ENCODE results near the gene PAGE2B. TPM values are rescaled to one million over a fixed set of nuclear protein-coding genes. Genes with fewer than 3 reads are reported as not detected.

The PAGE2B gene, protein sequence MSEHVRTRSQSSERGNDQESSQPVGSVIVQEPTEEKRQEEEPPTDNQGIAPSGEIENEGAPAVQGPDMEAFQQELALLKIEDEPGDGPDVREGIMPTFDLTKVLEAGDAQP
- not detected for total RNA-seq

DNA sequence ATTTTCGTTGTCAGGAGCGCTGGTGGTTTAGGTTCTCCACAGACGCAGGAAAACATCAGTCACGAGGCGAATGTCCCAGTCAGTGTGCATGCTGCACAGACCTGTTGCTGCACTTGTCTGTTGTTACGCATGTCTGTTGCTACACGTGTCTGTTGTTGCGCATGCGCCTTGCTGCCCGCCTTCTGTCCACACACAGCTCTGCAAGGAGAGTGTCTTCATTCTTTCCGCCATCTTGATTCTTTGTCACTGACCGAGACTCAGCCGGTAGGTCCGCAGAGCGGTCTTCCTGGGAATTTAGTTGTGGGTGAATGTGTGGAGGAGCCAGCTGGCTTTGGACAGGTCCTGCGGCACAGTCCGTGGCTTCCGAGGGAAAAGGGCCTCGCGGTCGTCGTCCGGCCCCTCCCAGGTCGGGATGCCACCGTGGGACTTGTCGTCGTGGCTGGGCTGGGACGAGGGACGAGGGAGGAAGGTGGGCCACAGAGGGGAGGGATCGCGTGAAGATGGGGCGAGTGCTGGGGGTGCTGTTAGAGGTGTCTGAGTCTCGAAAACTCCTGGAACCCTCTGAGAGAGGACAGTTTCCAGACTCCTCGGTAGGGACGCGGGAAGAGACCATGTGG lies at the start of gene PAGE2B:
Gene PAGE2B, plus strand, starts transcription at position 180 of the 617 bp plus-strand sequence. CDS start 1,012 bp downstream, outside the sequence.
- Histone ChIP-seq H3K4me3 (no peak within 1 kb of the TSS), H3K27ac (no peak within 1 kb of the TSS)
- WGBS, 2 donors = 80 to 91% methylated on average over 19 to 25 of the region's 36 CpGs

DNA sequence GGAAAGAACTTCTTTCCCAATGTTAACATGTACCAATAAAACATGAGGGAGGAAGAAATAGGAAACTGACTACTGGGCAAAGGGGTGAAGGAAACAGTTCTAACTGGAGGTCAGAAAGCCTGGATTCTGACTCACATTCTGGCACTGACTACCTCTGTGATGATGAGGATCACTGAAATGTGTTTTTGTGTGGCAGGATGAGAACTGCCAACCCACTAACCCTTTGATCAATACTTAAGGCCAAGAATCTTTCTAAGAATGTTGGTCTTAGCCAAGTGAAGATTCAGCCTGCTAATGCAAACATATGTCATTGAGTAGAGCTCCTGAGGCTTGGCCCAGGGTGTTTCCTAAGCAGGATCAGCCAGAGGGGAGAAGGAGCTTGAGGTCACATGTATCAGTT lies 48.7 kb upstream of the PAGE2B start:
- intact Hi-C loops (cut with DNase I) = no loop called here
- Histone ChIP-seq H3K27ac (no peak overlapping the region), H3K36me3 (replicated peaks in 1 of 2; ENCODE audit: insufficient read depth in 1 of 2, low read depth in 2 of 2) (no peaks in the 10 kb centered on the region), H3K4me3 (no peak overlapping the region), H3K4me1 (no peaks in the 10 kb centered on the region), H3K27me3 (no peaks in the 10 kb centered on the region), H3K9me3 (no peaks in the 10 kb centered on the region)
- no peak for DNase-seq
- TF ChIP-seq, protein P1, sequence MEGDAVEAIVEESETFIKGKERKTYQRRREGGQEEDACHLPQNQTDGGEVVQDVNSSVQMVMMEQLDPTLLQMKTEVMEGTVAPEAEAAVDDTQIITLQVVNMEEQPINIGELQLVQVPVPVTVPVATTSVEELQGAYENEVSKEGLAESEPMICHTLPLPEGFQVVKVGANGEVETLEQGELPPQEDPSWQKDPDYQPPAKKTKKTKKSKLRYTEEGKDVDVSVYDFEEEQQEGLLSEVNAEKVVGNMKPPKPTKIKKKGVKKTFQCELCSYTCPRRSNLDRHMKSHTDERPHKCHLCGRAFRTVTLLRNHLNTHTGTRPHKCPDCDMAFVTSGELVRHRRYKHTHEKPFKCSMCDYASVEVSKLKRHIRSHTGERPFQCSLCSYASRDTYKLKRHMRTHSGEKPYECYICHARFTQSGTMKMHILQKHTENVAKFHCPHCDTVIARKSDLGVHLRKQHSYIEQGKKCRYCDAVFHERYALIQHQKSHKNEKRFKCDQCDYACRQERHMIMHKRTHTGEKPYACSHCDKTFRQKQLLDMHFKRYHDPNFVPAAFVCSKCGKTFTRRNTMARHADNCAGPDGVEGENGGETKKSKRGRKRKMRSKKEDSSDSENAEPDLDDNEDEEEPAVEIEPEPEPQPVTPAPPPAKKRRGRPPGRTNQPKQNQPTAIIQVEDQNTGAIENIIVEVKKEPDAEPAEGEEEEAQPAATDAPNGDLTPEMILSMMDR (IDR thresholded peaks at IDR 0.05) = no peak
- TF ChIP-seq POLR2A (IDR thresholded peaks at IDR 0.05) = no peak
- ATAC-seq = no peak

More for the DNA sequence above, at the start of gene PAGE2B:
- Histone ChIP-seq H3K27me3 (no peaks in the 10 kb centered on the region), H3K4me1 (no peaks in the 10 kb centered on the region), H3K36me3 (replicated peaks in 1 of 2; ENCODE audit: insufficient read depth in 1 of 2, low read depth in 2 of 2) (no peaks in the 10 kb centered on the region), H3K9me3 (no peaks in the 10 kb centered on the region)
- TF ChIP-seq POLR2A (IDR thresholded peaks at IDR 0.05) = no peak
- intact Hi-C loops (cut with DNase I) = no loop called here
- DNase-seq (no peak), ATAC-seq (no peak)

DNA sequence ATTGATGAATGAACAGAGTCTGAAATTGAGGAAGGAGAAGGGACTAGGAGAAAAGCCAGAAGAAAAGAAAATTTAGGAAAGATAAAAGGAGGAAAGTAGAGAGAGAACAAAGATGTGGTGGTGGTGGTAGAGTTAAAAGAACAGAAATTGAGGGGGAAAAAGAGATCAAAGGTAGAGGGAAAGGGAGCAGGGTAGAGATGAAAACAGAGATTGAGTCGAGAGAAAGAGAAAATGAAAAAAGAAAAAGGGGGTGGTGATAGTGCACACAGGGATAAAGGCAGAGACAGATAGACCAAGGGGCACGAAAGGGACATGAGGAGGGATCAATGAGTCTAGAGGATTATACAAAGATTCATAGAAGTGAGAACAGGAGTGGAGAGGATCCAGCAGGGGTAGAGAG lies 48.0 kb upstream of the PAGE2B start:
- no peak for ATAC-seq
- TF ChIP-seq, protein P1 (IDR thresholded peaks at IDR 0.05) = no peak
- TF ChIP-seq POLR2A (IDR thresholded peaks at IDR 0.05) = no peak
- Histone ChIP-seq H3K9me3 (no peaks in the 10 kb centered on the region), H3K27me3 (no peaks in the 10 kb centered on the region), H3K36me3 (replicated peaks in 1 of 2; ENCODE audit: insufficient read depth in 1 of 2, low read depth in 2 of 2) (no peaks in the 10 kb centered on the region), H3K4me3 (no peak overlapping the region), H3K4me1 (no peaks in the 10 kb centered on the region), H3K27ac (no peak overlapping the region)
- 55 to 66% methylated on average over 2 of the region's 2 CpGs for WGBS, 2 donors
- DNase-seq = no peak
- intact Hi-C loops (cut with DNase I) = no loop called here

DNA sequence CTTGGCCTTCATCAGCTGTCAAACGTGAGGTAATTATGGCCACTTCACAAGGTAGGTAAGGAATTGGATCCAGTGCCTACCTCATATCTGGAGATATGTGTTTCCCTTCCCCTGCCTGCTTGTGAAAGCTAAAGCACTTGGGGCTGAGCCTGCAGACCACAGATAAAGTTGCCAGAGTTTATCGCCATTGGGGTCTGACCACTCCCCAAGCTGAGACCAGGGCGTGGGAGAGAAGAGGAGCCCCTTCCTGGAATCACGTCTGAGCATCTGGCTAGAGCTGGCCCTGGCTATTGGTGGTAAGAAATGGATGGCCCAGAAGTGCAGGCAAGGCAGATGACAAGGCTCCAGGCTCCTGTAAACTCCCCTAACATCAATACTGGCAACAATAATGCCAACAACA lies 46.8 kb upstream of the PAGE2B start:
- H3K4me3 ChIP-seq = no peak overlapping the region
- intact Hi-C loops (cut with DNase I) = no loop called here
- ATAC-seq (no peak), DNase-seq (no peak)
- H3K27ac ChIP-seq = no peak overlapping the region
- H3K9me3 ChIP-seq = no peaks in the 10 kb centered on the region
- H3K27me3 ChIP-seq = no peaks in the 10 kb centered on the region
- no peak for TF ChIP-seq POLR2A (IDR thresholded peaks at IDR 0.05)
- TF ChIP-seq, protein P1 (IDR thresholded peaks at IDR 0.05) = no peak
- no peaks in the 10 kb centered on the region for H3K36me3 ChIP-seq (replicated peaks in 1 of 2; ENCODE audit: insufficient read depth in 1 of 2, low read depth in 2 of 2)
- no peaks in the 10 kb centered on the region for H3K4me1 ChIP-seq
- WGBS, 2 donors = 63 to 75% methylated on average over 4 of the region's 4 CpGs

DNA sequence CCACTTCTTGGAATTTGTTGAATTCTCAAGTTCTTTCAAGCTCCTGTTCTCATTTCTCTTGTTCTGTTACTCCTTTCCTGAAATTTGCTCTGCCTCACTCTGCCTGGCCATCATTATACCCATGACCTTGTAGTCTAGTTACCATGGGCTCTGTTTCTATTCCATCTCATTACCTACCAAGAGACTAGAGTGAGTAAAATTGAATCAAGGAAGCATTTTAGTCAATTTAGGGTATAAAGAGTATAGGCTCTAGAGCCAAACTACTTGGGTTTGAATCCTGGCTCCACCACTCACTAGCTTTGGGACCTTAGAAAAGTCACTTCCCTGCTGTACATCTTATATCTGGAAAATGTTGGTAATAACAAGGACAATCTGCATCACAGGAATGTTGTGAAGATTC lies 46.2 kb upstream of the PAGE2B start:
- H3K4me1 ChIP-seq = no peaks in the 10 kb centered on the region
- DNase-seq (no peak), ATAC-seq (no peak)
- TF ChIP-seq, protein P1 (IDR thresholded peaks at IDR 0.05) = no peak
- TF ChIP-seq POLR2A (IDR thresholded peaks at IDR 0.05) = no peak
- H3K27ac ChIP-seq = no peak overlapping the region
- no peak overlapping the region for H3K4me3 ChIP-seq
- H3K36me3 ChIP-seq (replicated peaks in 1 of 2; ENCODE audit: insufficient read depth in 1 of 2, low read depth in 2 of 2) = no peaks in the 10 kb centered on the region
- intact Hi-C loops (cut with DNase I) = no loop called here
- H3K27me3 ChIP-seq = no peaks in the 10 kb centered on the region
- H3K9me3 ChIP-seq = no peaks in the 10 kb centered on the region
